ENCODE data around the gene PPCDC.

The PPCDC gene

GRCh38 chr15:74995182-74995778 lies 28.1 kb upstream of the PPCDC start, which contains the start of gene SCAMP5:
Gene SCAMP5 (plus strand): TSS chr15:74995563. CDS start chr15:75011840, 16,277 bp downstream.
- DNase-seq (ENCODE audit: low read depth, low spot score), result peak; percentile 82
- TF ChIP-seq CTCF (IDR thresholded peaks at IDR 0.05; ENCODE audit: low read depth, low read length), result no peak
- peak within 1 kb of the TSS; percentile 61 for H3K4me3 ChIP-seq (ENCODE audit: low read depth, low read length)
- in situ Hi-C loops (cut with HindIII; ENCODE audit: low sequenced_read_pairs), result no loop called here

GRCh38 chr15:74995779-74996765 lies 27.3 kb upstream of the PPCDC start:
- no peak for TF ChIP-seq CTCF (IDR thresholded peaks at IDR 0.05; ENCODE audit: low read depth, low read length)
- in situ Hi-C loops (cut with HindIII; ENCODE audit: low sequenced_read_pairs), result no loop called here
- no peak for DNase-seq (ENCODE audit: low read depth, low spot score)
- peak overlapping the region; percentile 61 for H3K4me3 ChIP-seq (ENCODE audit: low read depth, low read length)

- H3K4me3 ChIP-seq (ENCODE audit: low read depth, low read length), result no peak overlapping the region
- in situ Hi-C loops (cut with HindIII; ENCODE audit: low sequenced_read_pairs), result no loop called here
- TF ChIP-seq CTCF (IDR thresholded peaks at IDR 0.05; ENCODE audit: low read depth, low read length), result no peak
- no peak for DNase-seq (ENCODE audit: low read depth, low spot score)
These were observed 26.2 kb upstream of the PPCDC start for GRCh38 chr15:74997141-74997540.

- TF ChIP-seq CTCF (IDR thresholded peaks at IDR 0.05; ENCODE audit: low read depth, low read length), result no peak
- in situ Hi-C loops (cut with HindIII; ENCODE audit: low sequenced_read_pairs), result no loop called here
- no peak overlapping the region for H3K4me3 ChIP-seq (ENCODE audit: low read depth, low read length)
- no peak for DNase-seq (ENCODE audit: low read depth, low spot score)
These were observed 25.8 kb upstream of the PPCDC start for GRCh38 chr15:74997543-74997942.

GRCh38 chr15:75001310-75001709 lies 22.1 kb upstream of the PPCDC start:
- no peak for DNase-seq (ENCODE audit: low read depth, low spot score)
- no peak for TF ChIP-seq CTCF (IDR thresholded peaks at IDR 0.05; ENCODE audit: low read depth, low read length)
- in situ Hi-C loops (cut with HindIII; ENCODE audit: low sequenced_read_pairs), result no loop called here
- no peak overlapping the region for H3K4me3 ChIP-seq (ENCODE audit: low read depth, low read length)

GRCh38 chr15:75002398-75002797 lies 21.0 kb upstream of the PPCDC start:
- in situ Hi-C loops (cut with HindIII; ENCODE audit: low sequenced_read_pairs), result no loop called here
- TF ChIP-seq CTCF (IDR thresholded peaks at IDR 0.05; ENCODE audit: low read depth, low read length), result no peak
- no peak for DNase-seq (ENCODE audit: low read depth, low spot score)
- no peak overlapping the region for H3K4me3 ChIP-seq (ENCODE audit: low read depth, low read length)
